Central memory CD8-positive, alpha-beta T cell (primary cell): ENCODE measurements around the gene PGF.

ENCODE experiments used
- ATAC-seq: fragments of 150-1000 bp; cut with Tn5 transposase; replicated peaks from 2 replicates; pipeline ENCODE4 v1.10.0; 2022; ENCODE audit warnings: mild to moderate bottlenecking, moderate FRiP score, moderate number of reproducible peaks; ENCODE audit not compliant: poor library complexity, severe bottlenecking; ENCODE audit errors: extremely low read depth
- DNase-seq, 2 donors: peaks; one replicate each; pipeline ENCODE4 v3.0.0; 2021; ENCODE audit warnings: low spot score in 2 of 2
- H3K27ac Mint-ChIP-seq: one replicate; pipeline ENCODE4 v1.8.0; 2022; ENCODE audit warnings: low read depth, mild to moderate bottlenecking, moderate library complexity, mixed read lengths
- H3K27me3 Mint-ChIP-seq: one replicate; pipeline ENCODE4 v1.8.0; 2022; ENCODE audit warnings: mixed read lengths
- H3K36me3 Mint-ChIP-seq: one replicate; pipeline ENCODE4 v1.8.0; 2022; ENCODE audit warnings: mild to moderate bottlenecking, moderate library complexity, mixed read lengths; ENCODE audit not compliant: insufficient read depth
- H3K4me1 Mint-ChIP-seq: one replicate; pipeline ENCODE4 v1.8.0; 2022; ENCODE audit warnings: mixed read lengths
- H3K4me3 Mint-ChIP-seq: one replicate; pipeline ENCODE4 v1.8.0; 2022; ENCODE audit warnings: mild to moderate bottlenecking, moderate library complexity, mixed read lengths
- H3K9me3 Mint-ChIP-seq: one replicate; pipeline ENCODE4 v1.8.0; 2022; ENCODE audit warnings: mixed read lengths

The PGF gene

GRCh38 chr14:74983343-74983742 is 27.9 kb upstream of the PGF start:
- ATAC-seq (no peak), DNase-seq (no peak)
- Mint-ChIP-seq H3K36me3 (no peaks in the 10 kb centered on the region), H3K4me3 (no peak overlapping the region), H3K9me3 (no peaks in the 10 kb centered on the region), H3K27ac (no peak overlapping the region), H3K4me1 (no peaks in the 10 kb centered on the region), H3K27me3 (no peaks in the 10 kb centered on the region)

GRCh38 chr14:74982661-74983060 is 27.3 kb upstream of the PGF start:
- no peaks in the 10 kb centered on the region for H3K36me3 Mint-ChIP-seq
- no peak overlapping the region for H3K4me3 Mint-ChIP-seq
- H3K27me3 Mint-ChIP-seq = no peaks in the 10 kb centered on the region
- H3K4me1 Mint-ChIP-seq = no peaks in the 10 kb centered on the region
- no peaks in the 10 kb centered on the region for H3K9me3 Mint-ChIP-seq
- DNase-seq = no peak
- no peak overlapping the region for H3K27ac Mint-ChIP-seq
- no peak for ATAC-seq

GRCh38 chr14:74981833-74982232 is 26.4 kb upstream of the PGF start:
- H3K27ac Mint-ChIP-seq = no peak overlapping the region
- no peaks in the 10 kb centered on the region for H3K4me1 Mint-ChIP-seq
- no peak for DNase-seq
- H3K4me3 Mint-ChIP-seq = no peak overlapping the region
- H3K36me3 Mint-ChIP-seq = no peaks in the 10 kb centered on the region
- no peaks in the 10 kb centered on the region for H3K9me3 Mint-ChIP-seq
- no peaks in the 10 kb centered on the region for H3K27me3 Mint-ChIP-seq
- ATAC-seq = no peak

GRCh38 chr14:74981462-74981782 is 26.0 kb upstream of the PGF start:
- no peaks in the 10 kb centered on the region for H3K27me3 Mint-ChIP-seq
- no peak overlapping the region for H3K27ac Mint-ChIP-seq
- no peak for DNase-seq
- no peaks in the 10 kb centered on the region for H3K36me3 Mint-ChIP-seq
- no peaks in the 10 kb centered on the region for H3K4me1 Mint-ChIP-seq
- no peak overlapping the region for H3K4me3 Mint-ChIP-seq
- H3K9me3 Mint-ChIP-seq = no peaks in the 10 kb centered on the region
- ATAC-seq = no peak

- no peak overlapping the region for H3K27ac Mint-ChIP-seq
- no peak for ATAC-seq
- H3K36me3 Mint-ChIP-seq = no peaks in the 10 kb centered on the region
Observed at GRCh38 chr14:74980731-74981461, 25.5 kb upstream of the PGF start.

GRCh38 chr14:74980398-74980730 is 25.0 kb upstream of the PGF start:
- Mint-ChIP-seq H3K27ac (no peak overlapping the region), H3K27me3 (no peaks in the 10 kb centered on the region), H3K9me3 (no peaks in the 10 kb centered on the region), H3K4me3 (no peak overlapping the region), H3K36me3 (no peaks in the 10 kb centered on the region), H3K4me1 (no peaks in the 10 kb centered on the region)
- DNase-seq (no peak), ATAC-seq (no peak)

More at GRCh38 chr14:74980731-74981461, 25.5 kb upstream of the PGF start:
- Mint-ChIP-seq H3K4me1 (no peaks in the 10 kb centered on the region), H3K9me3 (no peaks in the 10 kb centered on the region), H3K4me3 (no peak overlapping the region), H3K27me3 (no peaks in the 10 kb centered on the region)
- no peak for DNase-seq

GRCh38 chr14:74979442-74980397 is 24.3 kb upstream of the PGF start:
- Mint-ChIP-seq H3K4me3 (no peak overlapping the region), H3K27ac (no peak overlapping the region), H3K27me3 (no peaks in the 10 kb centered on the region), H3K4me1 (no peaks in the 10 kb centered on the region), H3K36me3 (no peaks in the 10 kb centered on the region), H3K9me3 (no peaks in the 10 kb centered on the region)
- DNase-seq = no peak
- no peak for ATAC-seq

- no peaks in the 10 kb centered on the region for H3K27me3 Mint-ChIP-seq
- H3K4me3 Mint-ChIP-seq = no peak overlapping the region
- no peaks in the 10 kb centered on the region for H3K4me1 Mint-ChIP-seq
- ATAC-seq (no peak), DNase-seq (no peak)
- no peak overlapping the region for H3K27ac Mint-ChIP-seq
- no peaks in the 10 kb centered on the region for H3K9me3 Mint-ChIP-seq
- H3K36me3 Mint-ChIP-seq = no peaks in the 10 kb centered on the region
Observed at GRCh38 chr14:74979029-74979428, 23.6 kb upstream of the PGF start.

- no peaks in the 10 kb centered on the region for H3K4me1 Mint-ChIP-seq
- H3K27me3 Mint-ChIP-seq = no peaks in the 10 kb centered on the region
- no peak for DNase-seq
- H3K9me3 Mint-ChIP-seq = no peaks in the 10 kb centered on the region
- H3K27ac Mint-ChIP-seq = no peak overlapping the region
- H3K4me3 Mint-ChIP-seq = no peak overlapping the region
- ATAC-seq = no peak
- no peaks in the 10 kb centered on the region for H3K36me3 Mint-ChIP-seq
Observed at GRCh38 chr14:74978416-74978947, 23.1 kb upstream of the PGF start.

- Mint-ChIP-seq H3K9me3 (no peaks in the 10 kb centered on the region), H3K27me3 (no peaks in the 10 kb centered on the region), H3K36me3 (no peaks in the 10 kb centered on the region), H3K4me1 (no peaks in the 10 kb centered on the region), H3K27ac (no peak overlapping the region), H3K4me3 (no peak overlapping the region)
- no peak for ATAC-seq
- DNase-seq = no peak
Observed at GRCh38 chr14:74977901-74978385, 22.5 kb upstream of the PGF start.

- Mint-ChIP-seq H3K27me3 (no peaks in the 10 kb centered on the region), H3K4me3 (no peak overlapping the region), H3K9me3 (no peaks in the 10 kb centered on the region), H3K36me3 (no peaks in the 10 kb centered on the region), H3K27ac (no peak overlapping the region), H3K4me1 (no peaks in the 10 kb centered on the region)
- no peak for DNase-seq
- ATAC-seq = no peak
Observed at GRCh38 chr14:74977164-74977900, 21.9 kb upstream of the PGF start.

GRCh38 chr14:74976264-74977113 is 21.1 kb upstream of the PGF start:
- Mint-ChIP-seq H3K4me3 (no peak overlapping the region), H3K27ac (no peak overlapping the region), H3K27me3 (no peaks in the 10 kb centered on the region), H3K9me3 (no peaks in the 10 kb centered on the region), H3K36me3 (no peaks in the 10 kb centered on the region), H3K4me1 (no peaks in the 10 kb centered on the region)
- DNase-seq (no peak), ATAC-seq (no peak)
